ENCODE measurements around the gene HIVEP3.

HIVEP3 gene

DNA sequence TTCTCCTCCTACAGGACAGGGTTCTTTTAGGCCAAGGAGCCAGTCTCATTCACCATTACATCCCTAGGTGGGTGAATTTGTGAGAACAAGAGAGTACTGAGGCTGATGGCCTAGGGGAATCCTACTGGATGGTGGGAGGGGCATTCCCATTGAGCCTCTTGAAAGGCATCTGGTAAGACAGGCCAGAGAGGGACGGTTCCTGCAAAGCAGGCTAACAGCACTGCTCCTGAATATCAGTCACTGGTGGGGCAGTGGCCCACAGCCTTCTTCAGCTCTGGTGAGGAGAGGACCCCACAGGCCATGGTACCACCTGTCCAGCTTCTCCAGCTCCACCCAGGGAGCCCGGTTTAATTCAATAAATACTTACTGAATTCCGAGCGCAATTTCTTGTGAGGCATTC lies 308.4 kb downstream of the HIVEP3 start:
- no peaks in the 10 kb centered on the region for H3K4me1 ChIP-seq
- no peaks in the 10 kb centered on the region for H3K9me3 ChIP-seq (ENCODE audit: control insufficient read depth, low read length)
- H3K9ac ChIP-seq, result no peak overlapping the region
- H3K4me3 ChIP-seq (ENCODE audit: low read depth, low read length), result no peak overlapping the region
- H3K36me3 ChIP-seq (ENCODE audit: control insufficient read depth, insufficient read depth, low read length), result no peaks in the 10 kb centered on the region
- TF ChIP-seq, protein P1, sequence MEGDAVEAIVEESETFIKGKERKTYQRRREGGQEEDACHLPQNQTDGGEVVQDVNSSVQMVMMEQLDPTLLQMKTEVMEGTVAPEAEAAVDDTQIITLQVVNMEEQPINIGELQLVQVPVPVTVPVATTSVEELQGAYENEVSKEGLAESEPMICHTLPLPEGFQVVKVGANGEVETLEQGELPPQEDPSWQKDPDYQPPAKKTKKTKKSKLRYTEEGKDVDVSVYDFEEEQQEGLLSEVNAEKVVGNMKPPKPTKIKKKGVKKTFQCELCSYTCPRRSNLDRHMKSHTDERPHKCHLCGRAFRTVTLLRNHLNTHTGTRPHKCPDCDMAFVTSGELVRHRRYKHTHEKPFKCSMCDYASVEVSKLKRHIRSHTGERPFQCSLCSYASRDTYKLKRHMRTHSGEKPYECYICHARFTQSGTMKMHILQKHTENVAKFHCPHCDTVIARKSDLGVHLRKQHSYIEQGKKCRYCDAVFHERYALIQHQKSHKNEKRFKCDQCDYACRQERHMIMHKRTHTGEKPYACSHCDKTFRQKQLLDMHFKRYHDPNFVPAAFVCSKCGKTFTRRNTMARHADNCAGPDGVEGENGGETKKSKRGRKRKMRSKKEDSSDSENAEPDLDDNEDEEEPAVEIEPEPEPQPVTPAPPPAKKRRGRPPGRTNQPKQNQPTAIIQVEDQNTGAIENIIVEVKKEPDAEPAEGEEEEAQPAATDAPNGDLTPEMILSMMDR (IDR thresholded peaks at IDR 0.05), result no peak
- no peaks in the 10 kb centered on the region for H3K79me2 ChIP-seq
- no peaks in the 10 kb centered on the region for H3K27me3 ChIP-seq (ENCODE audit: control insufficient read depth, insufficient read depth, low read length)
- no peak overlapping the region for H2AFZ ChIP-seq
- no peak overlapping the region for H3K27ac ChIP-seq
- H3K4me2 ChIP-seq (ENCODE audit: low read length), result no peak overlapping the region

DNA sequence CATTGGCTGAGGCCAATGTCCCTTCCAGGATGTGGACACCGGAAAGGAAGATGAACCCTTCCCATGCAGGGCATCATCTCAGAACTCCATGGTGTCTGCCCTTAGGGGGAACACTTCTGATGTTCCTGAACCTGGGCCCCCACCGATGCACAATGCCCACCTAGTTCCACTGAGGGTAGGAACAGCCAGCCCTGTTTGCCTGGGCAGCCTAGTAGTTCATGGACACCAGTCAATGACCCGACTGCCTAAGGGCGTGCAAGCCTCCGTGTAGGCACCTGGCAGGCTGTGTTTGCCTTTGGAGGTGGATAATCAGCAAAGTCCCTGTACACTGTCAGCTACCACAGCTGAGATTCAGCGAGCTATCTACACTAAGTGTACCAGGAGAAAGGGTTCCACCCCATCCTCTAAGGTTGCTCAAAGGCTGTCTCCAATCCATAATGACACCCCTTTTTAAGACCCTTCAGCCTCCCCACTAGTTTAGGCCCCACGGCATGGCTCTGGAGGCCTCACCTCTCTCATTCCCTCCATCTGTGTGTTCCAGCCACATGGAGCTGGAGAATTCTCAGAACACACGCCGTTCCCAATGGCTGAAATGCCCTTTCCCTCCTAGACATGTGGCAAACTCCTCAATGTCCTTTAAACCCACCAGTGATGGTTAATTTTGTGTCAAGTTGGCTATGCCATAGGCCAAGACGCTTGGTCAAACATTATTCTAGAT lies 309.4 kb downstream of the HIVEP3 start:
- H2AFZ ChIP-seq, result no peak overlapping the region
- H3K27ac ChIP-seq, result no peak overlapping the region
- H3K9ac ChIP-seq, result no peak overlapping the region
- no peaks in the 10 kb centered on the region for H3K27me3 ChIP-seq (ENCODE audit: control insufficient read depth, insufficient read depth, low read length)
- H3K4me2 ChIP-seq (ENCODE audit: low read length), result no peak overlapping the region
- H3K4me1 ChIP-seq, result no peaks in the 10 kb centered on the region
- TF ChIP-seq, protein P1 (IDR thresholded peaks at IDR 0.05), result no peak
- H3K9me3 ChIP-seq (ENCODE audit: control insufficient read depth, low read length), result no peaks in the 10 kb centered on the region
- no peaks in the 10 kb centered on the region for H3K36me3 ChIP-seq (ENCODE audit: control insufficient read depth, insufficient read depth, low read length)
- no peak overlapping the region for H3K4me3 ChIP-seq (ENCODE audit: low read depth, low read length)
- no peaks in the 10 kb centered on the region for H3K79me2 ChIP-seq

DNA sequence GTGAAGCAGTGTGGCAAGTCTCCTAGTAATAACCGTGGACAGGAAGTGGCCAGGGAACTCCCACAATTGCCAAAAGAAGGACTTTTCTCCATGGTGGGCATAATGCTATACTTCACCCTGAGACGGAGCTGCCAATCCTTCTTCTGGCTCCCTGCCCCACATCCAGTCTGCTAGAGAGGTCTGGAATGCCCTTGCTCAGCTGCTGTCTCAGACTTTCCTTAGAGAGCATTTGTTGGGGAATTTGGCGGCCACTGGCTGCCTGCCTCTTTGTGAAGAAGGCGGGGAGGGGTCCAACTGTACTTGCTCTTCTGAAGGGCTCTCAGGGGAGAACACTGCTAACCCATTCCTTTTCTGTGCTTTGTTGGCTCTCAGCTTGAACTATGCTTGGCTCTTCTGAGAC lies 310.5 kb downstream of the HIVEP3 start:
- Histone ChIP-seq H3K79me2 (no peaks in the 10 kb centered on the region), H3K4me2 (ENCODE audit: low read length) (no peak overlapping the region), H3K27me3 (ENCODE audit: control insufficient read depth, insufficient read depth, low read length) (no peaks in the 10 kb centered on the region), H3K9ac (no peak overlapping the region), H3K4me1 (no peaks in the 10 kb centered on the region), H3K27ac (no peak overlapping the region), H3K36me3 (ENCODE audit: control insufficient read depth, insufficient read depth, low read length) (no peaks in the 10 kb centered on the region), H3K9me3 (ENCODE audit: control insufficient read depth, low read length) (no peaks in the 10 kb centered on the region), H2AFZ (no peak overlapping the region), H3K4me3 (ENCODE audit: low read depth, low read length) (no peak overlapping the region)
- TF ChIP-seq, protein P1 (IDR thresholded peaks at IDR 0.05), result no peak

GRCh38 chr1:41607808-41608207 lies 310.9 kb downstream of the HIVEP3 start:
- H3K36me3 ChIP-seq (ENCODE audit: control insufficient read depth, insufficient read depth, low read length), result no peaks in the 10 kb centered on the region
- H3K4me1 ChIP-seq, result no peaks in the 10 kb centered on the region
- no peak overlapping the region for H3K27ac ChIP-seq
- no peak overlapping the region for H3K4me2 ChIP-seq (ENCODE audit: low read length)
- no peak overlapping the region for H3K9ac ChIP-seq
- H3K79me2 ChIP-seq, result no peaks in the 10 kb centered on the region
- H3K4me3 ChIP-seq (ENCODE audit: low read depth, low read length), result no peak overlapping the region
- no peaks in the 10 kb centered on the region for H3K9me3 ChIP-seq (ENCODE audit: control insufficient read depth, low read length)
- H3K27me3 ChIP-seq (ENCODE audit: control insufficient read depth, insufficient read depth, low read length), result no peaks in the 10 kb centered on the region
- TF ChIP-seq, protein P1 (IDR thresholded peaks at IDR 0.05), result no peak
- no peak overlapping the region for H2AFZ ChIP-seq

DNA sequence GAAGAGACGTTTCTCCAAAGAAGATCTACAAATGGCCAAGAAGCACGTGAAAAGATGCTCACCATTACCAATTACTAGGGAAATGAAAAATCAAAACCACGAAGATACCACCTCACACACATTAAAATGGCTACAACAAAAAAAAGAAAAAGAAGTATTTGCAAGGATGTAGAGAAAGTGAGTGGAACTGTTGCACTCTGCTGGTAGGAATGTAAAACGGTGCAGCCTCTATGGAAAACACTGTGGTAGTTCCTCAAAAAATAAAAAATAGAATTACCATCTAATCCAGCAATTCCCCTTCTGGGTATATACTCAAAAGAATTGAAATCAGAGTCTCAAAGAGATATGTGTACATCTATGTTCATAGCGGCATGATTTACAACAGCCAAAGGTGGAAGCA lies 318.8 kb downstream of the HIVEP3 start:
- Histone ChIP-seq H3K4me2 (ENCODE audit: low read length) (no peak overlapping the region), H3K9me3 (ENCODE audit: control insufficient read depth, low read length) (no peaks in the 10 kb centered on the region), H3K4me1 (no peaks in the 10 kb centered on the region), H3K4me3 (ENCODE audit: low read depth, low read length) (no peak overlapping the region), H2AFZ (no peak overlapping the region), H3K79me2 (no peaks in the 10 kb centered on the region), H3K9ac (no peak overlapping the region), H3K36me3 (ENCODE audit: control insufficient read depth, insufficient read depth, low read length) (no peaks in the 10 kb centered on the region), H3K27ac (no peak overlapping the region), H3K27me3 (ENCODE audit: control insufficient read depth, insufficient read depth, low read length) (no peaks in the 10 kb centered on the region)
- TF ChIP-seq, protein P1 (IDR thresholded peaks at IDR 0.05), result peak; percentile 22

All from parathyroid adenoma (tissue), 2 donors.